ENCODE measurements around the gene ADAM30. TPM values are rescaled to one million over a fixed set of nuclear protein-coding genes. Genes with fewer than 3 reads are reported as not detected.

Gene ADAM30
- total and polyA plus RNA-seq, 10 donors = not detected

DNA sequence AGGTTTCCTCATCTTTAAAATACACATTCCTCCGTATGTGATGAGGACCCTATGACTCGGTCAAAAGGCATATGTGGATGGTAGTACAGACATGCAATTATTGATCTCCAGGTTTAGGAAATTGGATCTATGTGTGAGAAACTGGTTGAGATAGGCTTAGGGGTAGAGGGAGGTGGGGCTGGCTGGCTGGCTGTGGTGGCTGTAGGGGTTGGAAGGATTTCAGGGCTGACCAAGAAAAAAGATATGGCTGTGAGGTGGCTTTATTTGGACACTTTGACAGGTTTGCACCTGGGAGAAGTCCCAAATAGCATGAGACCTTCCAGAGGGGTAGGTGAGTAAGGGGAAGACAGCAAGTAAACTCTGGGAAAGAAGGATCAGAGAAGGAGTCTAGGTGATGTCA lies 39.6 kb upstream of the ADAM30 start:
- H3K36me3 ChIP-seq = peaks cover 15 to 100% (median 83%) of the 10 kb centered on the region in 6 donors
- no peaks in the 10 kb centered on the region for H3K4me1 ChIP-seq
- H3K27me3 ChIP-seq (replicated peaks in 1 of 7) = no peaks in the 10 kb centered on the region
- WGBS, 5 donors = 86 to 95% (median 92%) methylated on average over 2 of the region's 2 CpGs
- DNase-seq = no peak
- H3K4me3 ChIP-seq = no peak overlapping the region
- intact Hi-C loops (cut with DNase I; ENCODE audit: low total_unique reads) = no loop called here
- TF ChIP-seq, protein P1, sequence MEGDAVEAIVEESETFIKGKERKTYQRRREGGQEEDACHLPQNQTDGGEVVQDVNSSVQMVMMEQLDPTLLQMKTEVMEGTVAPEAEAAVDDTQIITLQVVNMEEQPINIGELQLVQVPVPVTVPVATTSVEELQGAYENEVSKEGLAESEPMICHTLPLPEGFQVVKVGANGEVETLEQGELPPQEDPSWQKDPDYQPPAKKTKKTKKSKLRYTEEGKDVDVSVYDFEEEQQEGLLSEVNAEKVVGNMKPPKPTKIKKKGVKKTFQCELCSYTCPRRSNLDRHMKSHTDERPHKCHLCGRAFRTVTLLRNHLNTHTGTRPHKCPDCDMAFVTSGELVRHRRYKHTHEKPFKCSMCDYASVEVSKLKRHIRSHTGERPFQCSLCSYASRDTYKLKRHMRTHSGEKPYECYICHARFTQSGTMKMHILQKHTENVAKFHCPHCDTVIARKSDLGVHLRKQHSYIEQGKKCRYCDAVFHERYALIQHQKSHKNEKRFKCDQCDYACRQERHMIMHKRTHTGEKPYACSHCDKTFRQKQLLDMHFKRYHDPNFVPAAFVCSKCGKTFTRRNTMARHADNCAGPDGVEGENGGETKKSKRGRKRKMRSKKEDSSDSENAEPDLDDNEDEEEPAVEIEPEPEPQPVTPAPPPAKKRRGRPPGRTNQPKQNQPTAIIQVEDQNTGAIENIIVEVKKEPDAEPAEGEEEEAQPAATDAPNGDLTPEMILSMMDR (IDR thresholded peaks at IDR 0.05 in 8 of 11, conservative IDR thresholded peaks at IDR 0.05 in 3 of 11) = no peak
- no peak for TF ChIP-seq POLR2AphosphoS5 (IDR thresholded peaks at IDR 0.05)
- TF ChIP-seq POLR2A (IDR thresholded peaks at IDR 0.05) = no peak
- no peak overlapping the region for H3K27ac ChIP-seq
- peaks cover 8 to 21% (median 17%) of the 10 kb centered on the region in 8 donors for H3K9me3 ChIP-seq

DNA sequence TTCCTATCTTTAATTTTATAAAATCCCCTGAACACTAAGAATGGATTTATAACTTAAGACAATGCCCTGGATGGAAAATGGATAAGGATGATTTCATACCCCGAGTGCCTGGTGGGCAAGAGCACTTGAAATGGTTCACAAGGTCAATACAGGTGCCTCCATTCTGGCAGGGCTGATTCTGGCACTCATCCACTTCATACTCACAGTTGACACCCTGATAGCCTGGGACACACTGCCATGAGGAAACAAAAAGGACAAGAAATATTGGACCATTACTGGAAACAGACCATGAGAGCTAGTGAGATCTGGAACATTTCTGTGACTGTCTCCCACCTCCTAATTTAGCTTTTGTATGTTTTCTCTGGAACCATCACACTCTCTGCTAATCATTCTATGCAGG lies 39.1 kb upstream of the ADAM30 start:
- no peak for DNase-seq
- peaks cover 14 to 100% (median 77%) of the 10 kb centered on the region in 6 donors for H3K36me3 ChIP-seq
- no peaks in the 10 kb centered on the region for H3K4me1 ChIP-seq
- peaks cover 8 to 21% (median 17%) of the 10 kb centered on the region in 8 donors for H3K9me3 ChIP-seq
- no peak overlapping the region for H3K27ac ChIP-seq
- TF ChIP-seq POLR2AphosphoS5 (IDR thresholded peaks at IDR 0.05) (no peak), POLR2A (IDR thresholded peaks at IDR 0.05) (no peak)
- TF ChIP-seq, protein P1 (IDR thresholded peaks at IDR 0.05 in 8 of 11, conservative IDR thresholded peaks at IDR 0.05 in 3 of 11) = no peak
- H3K27me3 ChIP-seq (replicated peaks in 1 of 7) = no peaks in the 10 kb centered on the region
- intact Hi-C loops (cut with DNase I; ENCODE audit: low total_unique reads) = no loop called here
- no peak overlapping the region for H3K4me3 ChIP-seq
- WGBS, 5 donors = 68 to 96% (median 90%) methylated on average over 1 of the region's 1 CpG

DNA sequence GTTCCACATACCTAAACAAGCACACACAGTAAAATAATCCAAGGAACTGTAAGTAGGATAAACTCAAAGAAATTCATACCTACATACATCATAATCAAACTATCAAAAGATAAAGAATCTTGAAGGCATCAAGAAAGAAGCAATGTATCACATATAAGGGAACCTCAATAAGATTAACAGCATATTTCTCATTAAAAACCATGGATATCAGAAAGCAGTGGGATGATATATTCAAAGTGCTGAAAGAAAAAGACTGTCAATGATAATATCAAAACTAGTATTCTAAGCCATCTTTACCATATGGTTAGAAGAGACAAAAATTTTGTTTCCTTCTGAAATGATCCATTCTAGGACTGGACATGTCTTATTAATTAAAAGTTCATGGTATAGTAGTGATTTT lies 37.1 kb upstream of the ADAM30 start:
- DNase-seq = no peak
- no peak for TF ChIP-seq POLR2A (IDR thresholded peaks at IDR 0.05)
- no peak for TF ChIP-seq POLR2AphosphoS5 (IDR thresholded peaks at IDR 0.05)
- TF ChIP-seq, protein P1 (IDR thresholded peaks at IDR 0.05 in 8 of 11, conservative IDR thresholded peaks at IDR 0.05 in 3 of 11) = no peak
- intact Hi-C loops (cut with DNase I; ENCODE audit: low total_unique reads) = no loop called here
- Histone ChIP-seq H3K27me3 (replicated peaks in 1 of 7) (no peaks in the 10 kb centered on the region), H3K27ac (no peak overlapping the region), H3K9me3 (peaks cover 8 to 21% (median 17%) of the 10 kb centered on the region in 8 donors), H3K4me1 (no peaks in the 10 kb centered on the region), H3K4me3 (no peak overlapping the region), H3K36me3 (peaks cover 17 to 100% (median 75%) of the 10 kb centered on the region in 6 donors)

DNA sequence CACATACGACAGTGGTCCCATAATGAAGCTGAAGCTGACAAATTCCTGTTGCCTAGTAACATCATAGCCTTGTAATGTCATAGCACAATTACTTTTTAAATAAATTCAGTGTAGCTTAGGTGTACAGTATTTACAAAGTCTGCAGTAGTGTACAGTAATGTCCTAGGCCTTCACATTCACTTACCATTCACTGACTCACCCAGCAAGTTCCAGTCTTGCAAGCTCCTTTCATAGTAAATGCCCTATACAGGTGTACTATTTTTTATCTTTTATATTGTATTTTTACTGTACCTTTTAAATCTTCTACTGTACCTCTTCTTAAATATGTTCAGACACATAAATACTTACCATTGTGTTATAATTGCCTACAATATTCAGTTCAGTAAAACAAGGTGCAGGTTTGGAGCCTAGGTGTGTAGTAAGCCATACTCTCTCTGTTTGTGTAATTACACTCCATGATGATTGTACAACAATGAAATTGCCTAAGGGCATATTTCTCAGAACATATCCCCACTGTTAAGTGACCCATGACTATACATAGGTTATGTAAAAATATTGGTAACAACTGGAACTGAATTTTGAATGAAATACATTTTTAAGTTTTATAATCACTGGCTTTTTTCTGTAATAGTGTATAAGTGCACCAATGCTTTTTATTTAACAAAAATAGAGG lies 33.5 kb upstream of the ADAM30 start:
- 93 to 97% (median 96%) methylated on average over 1 of the region's 1 CpG for WGBS, 5 donors
- peaks cover 8 to 21% (median 17%) of the 10 kb centered on the region in 8 donors for H3K9me3 ChIP-seq
- peaks cover 17 to 100% (median 76%) of the 10 kb centered on the region in 6 donors for H3K36me3 ChIP-seq
- H3K27me3 ChIP-seq (replicated peaks in 1 of 7) = no peaks in the 10 kb centered on the region
- TF ChIP-seq, protein P1 (IDR thresholded peaks at IDR 0.05 in 8 of 11, conservative IDR thresholded peaks at IDR 0.05 in 3 of 11) = no peak
- TF ChIP-seq POLR2AphosphoS5 (IDR thresholded peaks at IDR 0.05) (no peak), POLR2A (IDR thresholded peaks at IDR 0.05) (no peak)
- H3K27ac ChIP-seq = no peak overlapping the region
- DNase-seq = no peak
- intact Hi-C loops (cut with DNase I; ENCODE audit: low total_unique reads) = no loop called here
- no peaks in the 10 kb centered on the region for H3K4me1 ChIP-seq
- no peak overlapping the region for H3K4me3 ChIP-seq

All from spleen (tissue), 11 donors.